NCI-H460 (cell line): ENCODE results near the gene CCN2. TPM values are rescaled to one million over a fixed set of nuclear protein-coding genes. Genes with fewer than 3 reads are reported as not detected.
"Not testable (repeated sequence)": the region's sequence is repeated elsewhere in the genome, so short reads cannot be mapped to it uniquely, and the experiment has no call there.

Experiments used
- DNase-seq: peaks from one replicate; pipeline ENCODE4 v3.0.0-alpha.2; 2016; ENCODE audit warnings: low read depth; ENCODE audit errors: extremely low read depth
- total RNA-seq: library from RNA; depleted of rRNA; stranded (reverse); fragments of >200 nt; shearing (Covaris generic); gene quantifications from 2 replicates; pipeline ENCODE4 v1.2.3, GENCODE V29; 2014; rRNA removed

Gene CCN2
- total RNA-seq, 1 experiment from 2014 or later = 74.9 TPM

- no peak for DNase-seq
Measured at GRCh38 chr6:131911951-131912350, 39.2 kb downstream of the CCN2 start.

DNA sequence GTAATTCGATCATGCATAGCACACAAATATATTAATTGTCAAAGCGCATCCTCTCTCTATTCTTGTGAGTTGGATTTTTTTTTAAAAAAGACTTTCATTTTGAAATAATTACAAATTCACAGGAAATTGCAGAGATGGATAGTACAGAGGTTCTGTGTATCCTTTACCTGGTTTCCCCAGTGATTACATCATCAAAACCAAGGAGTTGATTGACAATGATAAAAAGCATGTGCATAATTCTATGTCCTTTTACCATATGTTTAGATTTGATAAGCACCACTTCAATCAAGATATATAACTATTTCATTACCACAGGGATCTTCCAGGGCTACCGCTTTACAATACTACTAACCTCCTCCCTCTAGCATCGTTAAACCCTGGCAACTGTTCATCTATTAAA lies 40.2 kb downstream of the CCN2 start:
- DNase-seq = no peak

DNA sequence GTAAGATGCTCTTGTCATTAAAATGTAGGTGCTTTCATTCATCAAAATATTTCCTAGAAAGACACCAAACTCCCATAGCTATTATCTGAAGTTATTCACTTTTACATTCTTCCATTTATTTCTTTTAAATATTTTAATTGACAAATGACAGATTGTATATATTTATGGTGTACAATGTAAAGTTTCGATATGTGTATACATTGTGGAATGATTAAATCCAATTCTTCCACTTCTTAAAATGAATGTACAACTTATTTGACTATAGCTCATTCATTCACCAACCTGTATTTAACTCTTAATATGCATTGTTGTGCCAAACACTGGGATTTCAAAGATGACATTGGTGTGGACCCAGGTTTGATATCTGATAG lies 41.0 kb downstream of the CCN2 start:
- no peak for DNase-seq

DNA sequence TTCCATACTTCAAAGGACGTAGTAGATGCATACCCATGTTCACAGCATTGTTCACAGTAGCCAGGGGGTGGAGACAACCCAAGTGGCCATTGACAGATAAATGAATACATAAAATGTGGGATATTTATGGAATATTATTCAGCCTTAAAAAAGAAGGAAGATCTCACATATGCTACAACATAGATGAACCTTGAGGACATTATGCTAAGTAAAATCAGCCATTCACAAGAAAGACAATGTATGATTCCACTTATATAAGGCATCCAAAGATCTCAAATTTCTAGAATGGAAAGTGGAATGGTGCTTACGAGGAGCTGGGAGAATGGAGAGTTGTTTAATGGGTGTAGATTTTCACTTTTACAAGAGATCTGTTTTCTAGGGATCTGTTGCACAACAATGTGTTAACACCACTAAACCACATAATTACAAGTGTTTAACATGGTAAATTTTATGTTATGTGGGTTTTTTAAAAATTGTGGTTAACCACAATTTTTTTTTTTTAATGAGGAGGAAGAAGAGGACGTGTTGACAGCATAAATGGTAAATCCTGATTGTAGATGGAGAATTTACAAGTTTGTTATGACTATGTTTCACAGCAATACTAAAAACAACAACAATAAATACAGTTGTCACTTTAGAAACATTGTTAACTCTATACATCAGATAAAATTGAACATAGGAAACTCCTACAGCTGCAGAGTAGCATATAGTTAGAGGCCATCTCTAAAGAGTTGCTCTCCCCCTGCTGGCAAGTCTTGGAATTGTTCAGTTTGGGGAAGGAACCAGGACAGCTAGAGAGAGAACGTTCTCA lies 41.6 kb downstream of the CCN2 start:
- DNase-seq = peak; percentile 65

DNA sequence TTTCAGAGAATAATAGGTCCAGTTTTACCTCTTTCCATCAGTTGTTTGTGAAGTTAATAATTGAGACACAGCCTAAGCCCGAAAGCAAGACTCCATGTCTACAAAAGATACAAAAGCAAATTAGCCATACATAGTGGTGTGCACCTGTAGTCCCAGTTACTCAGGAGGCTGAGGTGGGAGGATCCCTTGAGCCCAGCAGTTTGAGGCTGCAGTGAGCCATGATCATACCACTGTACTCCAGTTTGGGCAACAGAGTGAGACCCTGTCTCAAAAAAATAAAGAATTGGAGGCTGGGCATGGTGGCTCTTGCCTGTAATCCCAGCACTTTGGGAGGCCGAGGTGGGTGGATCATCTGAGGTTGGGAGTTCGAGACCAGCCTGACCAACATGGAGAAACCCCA lies 42.4 kb downstream of the CCN2 start:
- not testable (repeated sequence) for DNase-seq

DNA sequence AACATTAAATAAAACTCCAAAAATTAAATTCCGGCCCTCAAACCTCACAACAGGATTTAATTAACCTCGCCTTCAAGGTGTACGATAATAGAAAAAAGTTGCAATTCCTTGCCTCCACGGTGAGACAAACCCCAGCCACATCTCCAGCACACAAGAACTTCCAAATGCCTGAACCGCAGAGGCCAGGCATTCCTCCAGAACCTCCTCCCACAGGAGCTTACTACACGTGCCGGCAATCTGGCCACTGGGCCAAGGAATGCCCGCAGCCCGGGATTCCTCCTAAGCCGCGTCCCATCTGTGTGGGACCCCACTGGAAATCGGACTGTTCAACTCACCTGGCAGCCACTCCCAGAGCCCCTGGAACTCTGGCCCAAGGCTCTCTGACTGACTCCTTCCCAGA lies 47.4 kb downstream of the CCN2 start:
- not testable (repeated sequence) for DNase-seq

DNA sequence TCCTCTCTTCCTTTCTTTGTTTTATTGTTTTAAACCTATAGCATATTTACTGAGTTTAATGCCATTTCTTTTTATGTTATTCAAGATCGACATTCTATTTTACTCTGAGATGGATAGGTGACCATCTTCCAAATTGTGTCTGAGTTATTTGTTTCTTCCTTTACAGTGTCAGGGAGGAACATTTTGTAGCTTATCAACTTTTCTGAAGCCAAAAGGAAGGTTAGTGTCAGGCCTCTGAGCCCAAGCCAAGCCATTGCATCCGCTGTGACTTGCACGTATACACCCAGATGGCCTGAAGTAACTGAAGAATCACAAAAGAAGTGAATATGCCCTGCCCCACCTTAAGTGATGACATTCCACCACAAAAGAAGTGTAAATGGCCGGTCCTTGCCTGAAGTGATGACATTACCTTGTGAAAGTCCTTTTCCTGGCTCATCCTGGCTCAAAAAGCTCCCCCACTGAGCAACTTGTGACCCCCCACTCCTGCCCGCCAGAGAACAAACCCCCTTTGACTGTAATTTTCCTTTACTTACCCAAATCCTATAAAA lies 49.8 kb downstream of the CCN2 start:
- DNase-seq = not testable (repeated sequence)

DNA sequence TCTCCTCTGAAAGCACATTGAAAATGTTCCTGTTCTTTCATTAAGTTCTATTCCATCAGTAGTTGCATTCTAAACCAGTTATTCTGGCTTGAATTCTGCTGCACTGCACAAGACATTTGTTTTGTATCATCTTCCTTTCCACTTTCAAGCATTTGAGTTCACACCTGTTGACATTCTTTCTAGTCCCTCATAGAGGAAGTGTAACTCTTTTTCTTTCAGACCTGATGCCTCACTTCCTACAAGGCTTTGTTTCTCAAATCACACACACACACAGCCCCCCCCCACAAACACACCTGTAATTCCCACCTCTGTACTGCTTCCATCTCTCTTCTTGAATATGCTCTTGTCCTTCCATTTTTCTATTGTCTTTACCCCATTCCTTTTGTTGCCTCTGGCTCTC lies 50.9 kb downstream of the CCN2 start:
- no peak for DNase-seq

GRCh38 chr6:131898718-131899117 lies 52.5 kb downstream of the CCN2 start:
- no peak for DNase-seq

Other genes with a start within 250 kb of the CCN2 start
- gene OR2A4, start 250.0 kb downstream of the CCN2 start, total RNA-seq = 0.05 TPM in 1 of 2 replicates, not detected in the other
- gene CTAGE9, start 240.4 kb downstream of the CCN2 start, total RNA-seq = not detected in 2 replicates
- gene ENPP1, start 143.4 kb downstream of the CCN2 start, total RNA-seq = 1.7 and 1.9 TPM in 2 replicates